SW480 (cell line): ENCODE results near the gene KLRF1.
A peak's percentile ranks its signal among the peaks of the same experiment; 100 is the strongest.

Experiments used
- DNase-seq: peaks from one replicate; pipeline ENCODE4 v3.0.0-alpha.2; 2016; ENCODE audit warnings: low spot score

The KLRF1 gene

GRCh38 chr12:9809338-9809737, 17.9 kb upstream of the KLRF1 start:
- DNase-seq: no peak

- no peak for DNase-seq
Measured at GRCh38 chr12:9809866-9810265, 17.4 kb upstream of the KLRF1 start.

GRCh38 chr12:9810671-9811070, 16.6 kb upstream of the KLRF1 start:
- no peak for DNase-seq

- no peak for DNase-seq
Measured at GRCh38 chr12:9811621-9812020, 15.7 kb upstream of the KLRF1 start.

GRCh38 chr12:9813821-9814798, 13.2 kb upstream of the KLRF1 start:
- peak; percentile 79 for DNase-seq

- no peak for DNase-seq
Measured at GRCh38 chr12:9820281-9820930, 6.9 kb upstream of the KLRF1 start.

- DNase-seq: no peak
Measured at GRCh38 chr12:9829483-9829882, 2.2 kb downstream of the KLRF1 start.

GRCh38 chr12:9829982-9830381, 2.7 kb downstream of the KLRF1 start:
- DNase-seq: peak; percentile 12

- no peak for DNase-seq
Measured at GRCh38 chr12:9831720-9832119, 4.4 kb downstream of the KLRF1 start.

- no peak for DNase-seq
Measured at GRCh38 chr12:9843407-9843806, 16.1 kb downstream of the KLRF1 start.

GRCh38 chr12:9848899-9849298, 21.6 kb downstream of the KLRF1 start:
- DNase-seq: no peak

- no peak for DNase-seq
Measured at GRCh38 chr12:9851050-9851449, 23.8 kb downstream of the KLRF1 start.

GRCh38 chr12:9851927-9852326, 24.6 kb downstream of the KLRF1 start:
- no peak for DNase-seq

- no peak for DNase-seq
Measured at GRCh38 chr12:9856151-9856550, 28.9 kb downstream of the KLRF1 start.

GRCh38 chr12:9856894-9857293, 29.6 kb downstream of the KLRF1 start:
- no peak for DNase-seq

- no peak for DNase-seq
Measured at GRCh38 chr12:9858135-9858534, 30.9 kb downstream of the KLRF1 start.

- DNase-seq: no peak
Measured at GRCh38 chr12:9864913-9865675, 37.8 kb downstream of the KLRF1 start.

- DNase-seq: no peak
Measured at GRCh38 chr12:9866860-9867269, 39.6 kb downstream of the KLRF1 start.

- no peak for DNase-seq
Measured at GRCh38 chr12:9867531-9867930, 40.2 kb downstream of the KLRF1 start.

GRCh38 chr12:9868311-9868801, 41.1 kb downstream of the KLRF1 start:
- no peak for DNase-seq

GRCh38 chr12:9868951-9869306, 41.6 kb downstream of the KLRF1 start:
- DNase-seq: no peak
